Sciatic nerve (tissue), 2 donors: Measurements from ENCODE around the gene ARHGAP32. TPM values are rescaled to one million over a fixed set of nuclear protein-coding genes. Genes with fewer than 3 reads are reported as not detected.
"Not testable (repeated sequence)": the region's sequence is repeated elsewhere in the genome, so short reads cannot be mapped to it uniquely, and the experiment has no call there.

Experiments
- ATAC-seq: fragments of 200-7000 bp; cut with Tn5 transposase; one replicate; pipeline ENCODE4 v1.9.1; 2020; ENCODE audit warnings: mild to moderate bottlenecking, moderate library complexity
- DNase-seq: peaks from one replicate; pipeline ENCODE4 v3.0.0-alpha.2; 2020; ENCODE audit warnings: low spot score
- intact Hi-C: fragments of 100-400 bp; cut with DNase I; formaldehyde crosslinking; loops from one replicate; pipeline ENCODE4 v1.14.2; 2022
- total RNA-seq: library from RNA; stranded (reverse); fragmentation: NEBNext Ultra II Directional; extraction: Animal tissue kit (Norgen Biotek cat#: 25700); gene quantifications from one replicate; pipeline ENCODE4 v1.2.1, GENCODE V29; 2021
- donor health status: DM: no; HTN: no; CAD: no.
- donor health status: DM: no; HTN: no; CAD: no.

The ARHGAP32 gene
- total RNA-seq, 1 donor from 2014 or later, result 36.8 TPM

DNA sequence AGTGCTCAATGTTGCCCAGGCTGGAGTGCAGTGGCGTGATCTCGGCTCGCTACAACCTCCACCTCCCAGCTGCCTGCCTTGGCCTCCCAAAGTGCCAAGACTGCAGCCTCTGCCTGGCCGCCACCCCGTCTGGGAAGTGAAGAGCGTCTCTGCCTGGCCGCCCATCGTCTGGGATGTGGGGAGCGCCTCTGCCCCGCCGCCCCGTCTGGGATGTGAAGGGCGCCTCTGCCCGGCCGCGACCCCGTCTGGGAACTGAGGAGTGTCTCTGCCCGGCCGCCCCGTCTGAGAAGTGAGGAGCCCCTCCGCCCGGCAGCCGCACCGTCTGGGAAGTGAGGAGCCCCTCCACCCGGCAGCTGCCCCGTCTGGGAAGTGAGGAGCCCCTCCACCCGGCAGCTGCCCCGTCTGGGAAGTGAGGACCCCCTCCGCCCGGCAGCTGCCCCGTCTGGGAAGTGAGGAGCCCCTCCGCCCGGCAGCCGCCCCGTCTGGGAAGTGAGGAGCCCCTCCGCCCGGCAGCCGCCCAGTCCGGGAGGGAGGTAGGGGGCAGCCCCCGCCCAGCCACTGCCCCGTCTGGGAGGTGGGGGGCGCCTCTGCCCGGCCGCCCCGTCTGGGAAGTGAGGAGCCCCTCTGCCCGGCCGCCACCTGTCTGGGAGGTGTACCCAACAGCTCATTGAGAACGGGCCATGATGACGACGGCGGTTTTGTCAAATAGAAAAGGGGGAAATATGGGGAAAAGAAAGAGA is 63.1 kb downstream of the ARHGAP32 start:
- ATAC-seq, intact Hi-C loops, DNase-seq: not testable (repeated sequence)

DNA sequence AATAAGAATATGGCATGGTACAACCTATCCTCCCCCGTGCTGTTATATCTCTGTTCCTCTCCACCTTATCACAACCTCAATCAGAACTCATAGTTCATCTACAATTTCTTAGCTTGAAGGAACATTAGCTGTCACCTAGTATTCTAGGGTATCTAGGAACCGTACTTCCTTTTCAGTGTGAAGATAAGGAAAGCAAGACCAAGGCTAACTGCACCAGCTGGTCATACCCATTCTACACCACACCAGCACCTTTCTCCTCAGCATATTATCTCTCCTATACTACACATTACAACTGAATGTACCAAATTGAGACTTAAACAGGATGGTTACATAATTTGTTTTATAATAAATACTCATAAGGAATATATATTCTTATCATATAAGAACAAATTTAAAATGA is 73.1 kb downstream of the ARHGAP32 start:
- ATAC-seq (no peak), DNase-seq (no peak)
- intact Hi-C loops, result loop anchor here (5.0 kb wide), 1 partner anchor 213 kb away; no protein-coding TSS in a partner anchor

DNA sequence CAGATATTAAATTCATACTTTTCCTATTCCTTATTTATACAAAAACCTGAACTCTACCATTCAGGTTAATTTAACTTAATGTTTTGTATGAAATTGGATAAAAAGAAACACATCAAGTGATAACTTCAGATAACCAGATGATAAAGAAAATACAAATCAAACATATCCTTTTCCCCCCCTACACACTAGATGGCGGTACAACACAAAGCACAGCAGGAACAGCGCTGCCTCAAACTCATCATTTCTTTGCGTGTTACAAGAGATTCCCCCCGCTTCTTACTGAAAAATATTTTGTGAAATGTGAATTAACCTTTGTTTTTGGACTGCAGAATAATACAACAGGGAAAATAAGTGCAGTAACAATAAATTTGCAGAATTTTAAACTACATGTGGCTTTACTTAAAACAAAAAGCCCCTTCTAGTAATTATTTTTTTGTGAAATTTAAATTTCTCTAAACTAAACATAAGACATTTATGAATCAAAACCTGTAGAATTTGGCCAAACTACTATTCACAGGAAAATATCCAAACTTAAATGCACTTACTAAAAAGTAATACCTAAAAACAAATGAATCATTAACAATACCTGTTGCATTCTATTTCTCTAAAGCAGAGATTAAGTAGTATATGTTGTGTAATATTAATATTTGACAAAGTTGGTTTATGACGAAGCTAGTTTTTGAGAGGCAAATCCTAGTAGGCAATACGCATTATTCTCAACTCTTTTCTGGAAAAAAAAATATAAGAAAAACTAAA is 74.4 kb downstream of the ARHGAP32 start:
- peak; percentile 79 for ATAC-seq
- intact Hi-C loops, result loop anchor here (5.0 kb wide), 1 partner anchor 215 kb away; no protein-coding TSS in a partner anchor
- DNase-seq, result no peak

DNA sequence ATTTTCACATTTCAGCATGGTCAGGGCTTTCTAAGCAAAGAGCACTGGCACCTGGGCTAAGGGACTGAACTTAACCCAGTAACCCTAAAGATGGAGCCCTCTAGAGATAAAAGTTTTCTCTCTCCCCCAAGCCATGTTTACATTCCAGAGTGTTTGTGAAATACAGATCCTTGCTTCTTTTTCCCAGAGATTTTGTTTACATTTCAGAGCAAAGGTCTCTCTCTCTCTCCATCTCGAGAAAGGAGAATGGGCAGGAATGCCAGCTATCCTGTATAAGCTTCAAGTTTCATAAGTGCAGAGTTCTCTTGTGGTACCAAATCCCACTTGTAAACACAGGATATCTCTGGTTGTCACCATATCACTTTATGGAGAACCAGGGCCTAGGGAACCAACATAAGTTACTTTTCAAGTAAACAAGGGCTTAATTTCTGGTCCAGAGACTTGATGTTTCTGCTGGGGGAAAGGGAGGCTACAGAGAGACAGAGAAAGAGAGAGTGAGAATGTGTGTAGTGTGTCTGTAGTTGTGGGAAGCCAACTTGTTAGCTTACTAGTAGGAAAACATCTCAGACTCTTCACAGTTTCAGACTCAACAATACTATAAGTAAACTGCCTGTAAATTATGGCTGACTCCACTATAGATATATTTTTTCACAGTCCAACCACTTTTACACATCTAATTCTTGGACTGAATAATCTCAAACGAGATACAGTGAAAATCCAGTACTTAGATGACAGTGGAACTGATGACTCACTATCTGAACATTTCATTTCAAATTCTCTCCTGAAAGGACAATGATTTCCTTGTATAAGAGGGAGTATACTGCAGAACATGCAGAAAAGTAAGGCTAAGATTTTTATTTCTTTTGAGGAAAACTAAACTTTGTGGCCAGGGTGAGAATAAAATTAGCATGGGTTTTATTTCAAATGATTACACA is 76.2 kb downstream of the ARHGAP32 start:
- intact Hi-C loops, result loop anchor here (5.0 kb wide), 1 partner anchor 216 kb away; no protein-coding TSS in a partner anchor
- DNase-seq, result no peak
- ATAC-seq, result peak; percentile 30

DNA sequence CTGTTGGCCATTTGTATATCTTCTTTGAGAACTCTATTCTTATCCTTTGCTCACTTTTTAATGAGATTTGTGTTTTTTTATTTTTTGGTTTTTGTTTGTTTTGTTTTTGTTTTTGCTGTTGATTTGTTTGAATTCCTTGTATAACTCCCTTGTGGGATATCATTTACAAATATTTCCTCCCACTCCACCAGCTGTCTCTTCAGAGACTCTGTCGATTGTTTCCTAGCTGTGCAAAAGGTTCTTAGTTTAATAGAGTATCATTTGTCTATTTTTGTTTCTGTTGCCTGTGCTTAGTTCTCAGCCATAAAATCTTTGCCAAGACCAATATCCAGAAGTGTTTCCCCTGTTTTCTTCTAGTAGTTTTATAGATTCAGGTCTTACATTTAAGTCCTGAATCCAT is 82.4 kb downstream of the ARHGAP32 start:
- no peak for DNase-seq
- no peak for ATAC-seq
- intact Hi-C loops, result no loop called here

DNA sequence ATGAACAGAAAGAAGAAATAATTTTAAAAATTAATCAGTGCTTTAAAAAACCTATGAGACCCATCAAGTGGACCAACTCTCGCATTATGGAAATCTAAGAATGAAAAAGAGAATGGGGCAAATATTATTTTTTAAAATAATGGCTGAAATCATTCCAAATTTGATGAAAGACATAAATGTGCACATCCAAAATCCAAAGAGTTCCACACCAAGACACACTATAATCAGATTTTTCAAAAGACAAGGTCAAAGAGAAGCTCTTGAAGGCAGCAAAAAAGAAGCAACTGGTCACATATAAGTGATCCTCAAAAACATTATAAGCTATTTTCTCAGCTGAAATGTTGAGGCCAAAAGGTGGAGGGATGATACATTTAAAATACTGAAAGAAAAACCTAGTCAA is 85.3 kb downstream of the ARHGAP32 start:
- intact Hi-C loops, result no loop called here
- ATAC-seq, result no peak

DNA sequence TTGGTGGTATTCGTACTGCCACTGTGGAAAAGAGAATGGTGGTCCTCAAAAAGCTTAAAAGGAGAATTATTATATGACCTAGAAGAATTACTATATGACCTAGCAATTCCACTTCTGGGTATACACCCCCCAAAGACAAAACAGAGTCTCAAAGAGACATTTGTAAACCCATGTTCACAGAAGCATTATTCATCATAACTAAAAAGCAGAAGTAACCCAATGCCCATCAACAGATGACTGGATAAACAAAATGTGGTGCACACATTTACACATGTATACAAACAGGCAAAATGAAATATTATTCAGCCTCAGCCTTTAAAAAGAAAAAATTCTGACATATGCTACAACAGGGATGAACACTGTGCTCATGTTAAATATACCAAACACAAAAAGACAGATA is 89.4 kb downstream of the ARHGAP32 start:
- intact Hi-C loops, result no loop called here
- ATAC-seq (no peak), DNase-seq (no peak)

More for the DNA sequence above, 85.3 kb downstream of the ARHGAP32 start:
- DNase-seq, result no peak

DNA sequence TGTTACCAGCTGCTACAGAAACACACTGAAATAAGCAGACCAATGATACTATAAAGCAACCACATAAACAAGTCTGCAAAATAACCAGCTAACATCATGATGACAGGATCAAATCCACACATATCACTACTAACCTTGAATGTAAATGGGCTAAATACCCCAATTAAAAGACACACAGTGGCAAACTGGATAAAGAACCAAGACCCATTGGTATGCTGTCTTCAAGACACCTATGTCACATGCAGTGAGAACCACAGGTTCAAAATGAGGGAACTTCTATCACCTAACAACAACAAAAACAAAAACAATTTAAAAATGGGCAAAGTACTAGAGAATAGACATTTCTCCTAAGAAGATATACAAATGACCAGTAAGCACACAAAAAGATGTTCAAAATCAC is 89.9 kb downstream of the ARHGAP32 start:
- ATAC-seq (no peak), DNase-seq (no peak)
- intact Hi-C loops, result no loop called here

DNA sequence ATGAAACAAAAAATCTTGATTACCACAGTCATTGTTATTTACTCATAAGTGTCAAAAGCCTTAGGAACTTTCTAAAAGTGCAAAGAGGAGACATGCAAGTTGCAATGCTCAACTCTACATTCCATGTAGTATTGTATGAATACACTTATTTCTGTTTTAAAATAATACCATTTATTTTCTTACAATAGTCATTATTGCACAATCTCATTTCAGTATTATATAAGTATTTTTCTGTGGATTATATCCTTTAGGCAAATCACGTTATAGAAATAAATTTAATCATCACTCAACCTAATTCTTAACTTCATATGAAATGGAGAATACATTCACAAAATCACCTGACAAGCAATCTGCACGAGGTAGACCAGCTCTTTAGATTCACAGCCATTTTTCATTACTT is 98.8 kb downstream of the ARHGAP32 start:
- intact Hi-C loops, result no loop called here
- DNase-seq, result no peak
- no peak for ATAC-seq

DNA sequence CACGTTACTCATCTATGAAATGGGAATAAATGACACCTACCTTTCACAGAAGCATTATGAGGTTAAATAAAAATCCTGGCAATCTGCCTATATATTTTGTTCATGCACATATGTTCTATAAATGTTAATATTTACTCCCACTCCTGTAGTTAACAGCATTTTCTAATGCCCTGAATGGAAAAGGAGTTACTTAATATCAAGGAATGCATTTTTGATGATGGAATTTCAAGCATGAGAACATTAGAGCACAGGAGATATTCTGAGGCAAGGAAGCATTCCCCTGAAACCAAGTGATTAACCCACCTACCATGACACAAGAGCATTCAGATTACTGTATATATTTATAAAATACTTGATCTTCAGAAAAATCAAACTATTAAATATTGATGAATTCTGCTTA is 102.1 kb downstream of the ARHGAP32 start:
- no peak for ATAC-seq
- no peak for DNase-seq
- intact Hi-C loops, result no loop called here

DNA sequence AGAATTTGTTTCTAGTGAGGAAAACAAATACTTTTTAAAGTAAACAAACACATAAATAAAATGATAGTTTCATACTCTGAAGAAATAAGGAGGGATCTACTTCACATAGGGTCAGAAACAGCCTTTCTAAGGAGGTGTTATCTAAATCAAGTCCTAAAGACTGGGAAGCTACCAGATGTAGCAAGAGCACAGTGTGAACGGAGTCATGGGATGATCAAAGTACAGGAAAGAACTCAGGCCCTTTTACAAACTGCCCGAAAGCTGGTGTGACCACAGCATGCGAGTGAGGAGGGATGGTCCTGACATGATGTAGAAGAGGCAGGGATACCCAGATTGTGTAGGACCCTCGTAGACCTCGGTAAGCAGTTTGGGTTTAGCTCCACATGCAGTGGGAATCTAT is 102.8 kb downstream of the ARHGAP32 start:
- no peak for DNase-seq
- no peak for ATAC-seq
- intact Hi-C loops, result no loop called here

DNA sequence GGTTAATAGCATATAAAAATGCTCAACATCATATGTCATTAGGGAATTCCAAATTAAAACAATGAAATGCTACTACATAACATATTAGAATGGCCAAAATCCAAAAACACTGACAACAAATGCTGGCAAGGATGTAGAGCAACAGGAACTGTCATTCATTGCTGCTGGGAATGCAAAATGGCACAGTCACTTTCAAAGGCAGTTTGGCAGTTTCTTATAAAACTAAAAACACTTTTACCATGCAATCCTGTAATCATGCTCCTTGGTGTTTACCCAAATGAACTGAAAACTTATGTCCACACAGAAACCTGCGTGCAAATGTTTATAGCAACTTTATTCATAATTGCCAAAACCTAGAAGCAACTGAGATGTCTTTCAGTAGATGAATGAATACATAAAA is 105.1 kb downstream of the ARHGAP32 start:
- intact Hi-C loops, result no loop called here
- ATAC-seq, result no peak
- no peak for DNase-seq

DNA sequence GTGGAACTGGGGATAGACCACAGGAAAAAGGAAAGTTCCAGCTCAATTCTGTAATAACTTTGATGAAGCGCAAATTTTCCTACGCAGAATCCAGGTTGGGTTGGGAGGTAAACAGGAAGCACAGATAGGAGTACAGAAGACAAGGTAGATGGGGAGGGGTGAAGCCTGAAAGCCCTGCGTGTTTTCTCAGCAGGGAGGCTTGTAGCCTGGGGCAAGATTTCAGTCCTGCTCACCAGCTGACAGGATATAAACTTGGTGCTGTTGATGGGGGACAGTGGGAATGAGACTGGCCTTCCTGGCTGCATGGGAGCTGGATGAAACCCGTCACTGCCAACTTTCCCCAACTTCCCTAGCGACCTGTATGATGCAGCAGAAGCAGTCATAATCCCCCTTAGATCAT is 114.9 kb downstream of the ARHGAP32 start:
- DNase-seq (no peak), ATAC-seq (no peak)
- intact Hi-C loops, result no loop called here

DNA sequence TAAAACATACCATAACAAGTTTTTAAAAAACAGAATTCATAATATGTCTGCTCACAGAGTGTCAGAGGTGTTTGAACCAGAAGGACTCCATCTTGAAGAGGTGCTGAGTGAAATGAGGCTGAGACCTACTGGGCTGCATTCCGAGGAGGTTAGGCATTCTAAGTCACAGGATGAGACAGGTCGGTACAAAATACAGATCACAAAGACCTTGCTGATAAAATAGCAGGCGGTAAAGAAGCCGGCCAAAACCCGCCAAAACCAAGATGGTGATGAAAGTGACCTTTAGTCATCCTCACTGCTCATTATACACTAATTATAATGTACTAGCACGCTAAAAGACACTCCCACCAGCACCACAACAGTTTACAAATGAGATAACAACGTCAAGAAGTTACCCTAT is 116.4 kb downstream of the ARHGAP32 start:
- intact Hi-C loops, result no loop called here
- DNase-seq (no peak), ATAC-seq (no peak)

DNA sequence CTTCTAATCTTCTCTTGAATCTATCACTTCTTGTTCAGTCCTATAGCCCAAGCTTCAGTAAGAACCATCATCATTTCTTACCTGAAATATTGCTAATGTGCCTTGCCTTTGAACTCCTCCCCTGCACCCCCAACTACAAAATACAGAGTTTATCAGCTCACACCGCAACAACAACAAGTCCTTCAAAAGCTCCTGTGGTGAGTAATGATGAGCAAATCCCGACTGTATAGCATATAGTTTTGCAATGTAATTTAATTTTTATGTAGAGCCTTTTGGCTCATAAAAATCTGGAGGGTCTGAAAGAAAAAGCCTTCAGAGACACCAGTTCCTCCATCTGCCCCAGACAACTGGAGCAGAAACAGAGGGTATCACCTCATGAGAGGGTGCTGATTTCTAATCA is 124.7 kb downstream of the ARHGAP32 start:
- DNase-seq (no peak), ATAC-seq (no peak)
- intact Hi-C loops, result loop anchor here (5.0 kb wide), 1 partner anchor 1190 kb away; no protein-coding TSS in a partner anchor

DNA sequence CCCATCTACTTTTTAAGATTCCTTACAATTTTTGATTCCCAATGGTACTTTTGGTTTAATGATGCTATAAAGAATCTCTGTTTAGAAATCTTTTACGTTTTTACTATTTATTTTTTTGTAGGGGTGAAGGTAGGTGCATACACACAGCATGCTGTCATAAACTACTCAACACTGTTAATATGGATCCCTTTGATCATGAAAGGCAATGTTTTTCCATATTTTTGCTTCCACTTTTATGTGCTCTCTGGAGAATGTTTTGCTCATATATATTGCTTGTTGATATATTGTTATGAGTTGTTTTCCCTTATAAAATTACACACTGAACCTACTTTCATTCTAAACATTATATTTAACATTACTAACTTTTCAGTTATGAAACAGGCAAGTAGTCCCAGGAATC is 125.9 kb downstream of the ARHGAP32 start:
- DNase-seq (no peak), ATAC-seq (no peak)
- intact Hi-C loops, result loop anchor here (5.0 kb wide), 1 partner anchor 1191 kb away; no protein-coding TSS in a partner anchor

DNA sequence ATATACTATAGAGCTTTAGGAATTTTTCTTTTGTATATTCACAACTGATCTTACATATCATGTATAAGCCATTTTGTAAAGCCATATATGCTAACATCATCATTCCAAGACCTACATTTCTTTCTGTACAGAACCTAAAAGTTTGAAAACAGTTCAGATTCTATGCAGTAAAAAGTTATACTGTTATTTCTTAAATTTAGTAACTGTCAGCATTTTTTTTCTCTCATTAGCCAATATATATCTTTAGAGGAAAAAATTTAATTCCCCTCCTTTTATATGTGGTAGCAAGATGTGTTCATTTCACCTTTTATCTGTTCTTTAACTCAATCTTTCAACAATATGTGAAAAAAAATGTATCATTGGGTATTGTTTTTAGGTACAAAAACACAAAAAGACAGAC is 129.0 kb downstream of the ARHGAP32 start:
- ATAC-seq, result no peak
- intact Hi-C loops, result no loop called here
- DNase-seq, result no peak

DNA sequence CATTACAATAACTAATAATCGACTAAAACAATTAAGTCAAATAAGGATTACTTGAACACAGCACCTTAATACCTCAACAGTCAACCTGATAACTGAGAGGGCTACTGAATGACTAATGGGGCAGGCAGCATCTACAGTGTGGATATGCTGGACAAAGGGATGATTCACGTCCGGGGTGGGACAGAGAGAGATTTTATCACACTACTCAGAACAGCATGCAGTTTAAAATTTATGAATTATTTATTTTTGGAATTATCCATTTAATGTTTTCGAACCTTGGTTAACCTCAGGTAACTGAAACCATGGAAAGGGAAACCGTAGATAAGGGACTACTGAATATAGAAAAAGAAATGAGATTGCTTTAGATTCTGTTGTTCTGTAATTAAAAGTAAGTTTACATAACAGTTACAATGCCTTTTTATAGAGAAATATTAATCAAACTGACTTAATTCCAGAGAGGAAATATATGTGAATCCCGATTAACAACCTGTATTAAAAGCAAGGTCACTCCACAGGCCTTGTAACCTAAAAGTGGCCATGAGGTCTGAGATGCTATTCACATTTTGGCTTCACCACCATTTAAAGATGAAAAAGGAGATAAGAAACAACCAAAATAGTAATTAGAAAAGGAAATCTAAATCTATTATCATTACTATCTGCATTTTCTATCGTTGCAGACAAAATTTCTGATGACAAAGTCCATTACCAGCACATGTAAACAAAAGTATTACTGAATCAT is 130.5 kb downstream of the ARHGAP32 start:
- DNase-seq (no peak), ATAC-seq (no peak)
- intact Hi-C loops, result no loop called here

DNA sequence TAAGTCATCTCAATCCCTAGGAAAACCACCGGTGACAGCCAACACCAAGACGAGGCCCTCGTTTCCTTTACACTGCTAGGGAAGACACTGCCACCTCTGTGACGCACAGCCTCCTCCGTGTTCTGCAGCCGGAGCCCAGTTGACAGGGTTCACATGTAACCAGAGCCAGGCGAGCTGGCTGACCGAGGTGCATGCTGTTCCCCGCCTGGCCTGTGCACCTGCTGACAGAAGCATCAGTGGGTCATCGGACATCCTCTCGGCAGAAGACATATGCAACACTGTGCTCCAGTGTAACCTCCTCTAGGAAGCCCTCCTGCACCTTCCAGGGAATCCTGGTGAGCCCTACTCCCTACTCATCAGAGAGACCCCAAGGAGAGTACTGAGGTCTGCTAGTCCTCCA is 135.2 kb downstream of the ARHGAP32 start:
- ATAC-seq, result no peak
- DNase-seq, result no peak
- intact Hi-C loops, result no loop called here
